Lower lobe of right lung (tissue), 2 donors: Measurements from ENCODE around the gene COIL. TPM values are rescaled to one million over a fixed set of nuclear protein-coding genes. Genes with fewer than 3 reads are reported as not detected.
A peak's percentile ranks its signal among the peaks of the same experiment; 100 is the strongest.

Source experiments
- ATAC-seq, 2 donors: fragments of 200-7000 bp; cut with Tn5 transposase; one replicate each; pipeline ENCODE4 v1.9.1; 2020 to 2022; ENCODE audit warnings: mild to moderate bottlenecking in 2 of 2, moderate library complexity in 2 of 2
- DNase-seq: peaks from one replicate; pipeline ENCODE4 v3.0.0-alpha.2; 2020
- H3K27ac ChIP-seq: fragments of 200-600 bp; one replicate; pipeline ENCODE4 v1.8.0; 2022
- H3K27me3 ChIP-seq: fragments of 200-600 bp; one replicate; pipeline ENCODE4 v1.8.0; 2022; ENCODE audit warnings: low read depth
- H3K36me3 ChIP-seq: fragments of 200-600 bp; one replicate; pipeline ENCODE4 v1.8.0; 2022; ENCODE audit warnings: mild to moderate bottlenecking
- H3K4me1 ChIP-seq: fragments of 200-600 bp; one replicate; pipeline ENCODE4 v1.8.0; 2022
- H3K4me3 ChIP-seq: fragments of 200-600 bp; one replicate; pipeline ENCODE4 v1.8.0; 2022; ENCODE audit warnings: mild to moderate bottlenecking
- H3K9me3 ChIP-seq: fragments of 200-600 bp; one replicate; pipeline ENCODE4 v1.8.0; 2022
- intact Hi-C: fragments of 100-400 bp; cut with DNase I; formaldehyde crosslinking; loops from one replicate; pipeline ENCODE4 v1.11.0; 2022
- total RNA-seq: library from RNA; stranded (reverse); fragmentation: NEBNext Ultra II Directional; extraction: Animal tissue kit (Norgen Biotek cat#: 25700); gene quantifications from one replicate; pipeline ENCODE4 v1.2.1, GENCODE V29; 2021
- TF ChIP-seq, protein P1 (sequence below): fragments of 200-600 bp; IDR thresholded peaks from one replicate; pipeline ENCODE4 v1.8.0; 2022; ENCODE audit warnings: antibody characterized with exemption, mild to moderate bottlenecking
- donor health status: DM: no; HTN: yes; CAD: no; lungs with severe emphysema.

COIL gene
- total RNA-seq, 1 donor from 2014 or later = 12.4 TPM

DNA sequence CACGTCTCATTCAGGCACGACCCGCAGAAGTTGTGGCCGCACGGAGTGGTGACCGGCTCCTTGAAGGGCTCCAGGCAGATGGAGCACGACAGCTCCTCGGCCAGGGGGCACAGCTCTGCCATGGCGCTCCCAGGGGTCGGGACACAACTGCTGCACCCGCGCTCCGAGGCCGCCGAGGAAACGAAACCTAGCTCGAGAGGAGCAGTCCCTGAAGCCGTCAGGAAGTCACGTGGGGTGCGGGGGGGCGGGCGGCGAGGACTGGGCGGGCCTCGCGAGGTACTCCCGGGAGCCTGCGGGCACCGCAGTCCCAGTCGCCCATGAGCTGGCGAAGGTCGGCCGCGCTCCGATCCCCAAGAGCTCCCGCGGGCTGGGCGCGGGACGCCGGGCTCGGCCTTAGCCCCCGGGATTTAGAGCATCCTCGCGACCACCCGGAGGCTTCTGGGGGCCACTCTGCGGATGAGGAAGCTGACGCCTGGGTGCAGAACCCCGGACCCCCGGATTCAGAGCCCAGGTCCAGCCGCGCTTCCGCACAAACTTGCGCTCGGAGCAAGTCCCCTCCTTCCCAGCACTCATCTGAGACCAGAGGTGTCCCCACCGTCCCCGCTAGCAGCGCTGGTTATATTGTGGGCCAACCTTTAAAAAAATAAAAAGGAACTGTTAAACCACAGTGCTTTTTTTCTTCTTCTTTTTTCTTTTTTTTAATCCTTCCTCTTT, 46.8 kb downstream of the COIL start, which contains the start of gene TRIM25:
Gene TRIM25 (minus strand): TSS at position 183 of the 714 bp plus-strand sequence. CDS start 61 bp downstream, at position 122.
- TF ChIP-seq, protein P1, sequence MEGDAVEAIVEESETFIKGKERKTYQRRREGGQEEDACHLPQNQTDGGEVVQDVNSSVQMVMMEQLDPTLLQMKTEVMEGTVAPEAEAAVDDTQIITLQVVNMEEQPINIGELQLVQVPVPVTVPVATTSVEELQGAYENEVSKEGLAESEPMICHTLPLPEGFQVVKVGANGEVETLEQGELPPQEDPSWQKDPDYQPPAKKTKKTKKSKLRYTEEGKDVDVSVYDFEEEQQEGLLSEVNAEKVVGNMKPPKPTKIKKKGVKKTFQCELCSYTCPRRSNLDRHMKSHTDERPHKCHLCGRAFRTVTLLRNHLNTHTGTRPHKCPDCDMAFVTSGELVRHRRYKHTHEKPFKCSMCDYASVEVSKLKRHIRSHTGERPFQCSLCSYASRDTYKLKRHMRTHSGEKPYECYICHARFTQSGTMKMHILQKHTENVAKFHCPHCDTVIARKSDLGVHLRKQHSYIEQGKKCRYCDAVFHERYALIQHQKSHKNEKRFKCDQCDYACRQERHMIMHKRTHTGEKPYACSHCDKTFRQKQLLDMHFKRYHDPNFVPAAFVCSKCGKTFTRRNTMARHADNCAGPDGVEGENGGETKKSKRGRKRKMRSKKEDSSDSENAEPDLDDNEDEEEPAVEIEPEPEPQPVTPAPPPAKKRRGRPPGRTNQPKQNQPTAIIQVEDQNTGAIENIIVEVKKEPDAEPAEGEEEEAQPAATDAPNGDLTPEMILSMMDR = no peak
- intact Hi-C loops = no loop called here
- peak within 1 kb of the TSS; percentile 96 for H3K4me3 ChIP-seq
- no peaks in the 10 kb centered on the region for H3K9me3 ChIP-seq
- ATAC-seq = peak; percentile 95 to 96
- DNase-seq = peak; percentile 96
- peak within 1 kb of the TSS; percentile 97 for H3K27ac ChIP-seq
- H3K4me1 ChIP-seq = peaks cover 53% of the 10 kb centered on the region
- no peaks in the 10 kb centered on the region for H3K36me3 ChIP-seq
- no peaks in the 10 kb centered on the region for H3K27me3 ChIP-seq

DNA sequence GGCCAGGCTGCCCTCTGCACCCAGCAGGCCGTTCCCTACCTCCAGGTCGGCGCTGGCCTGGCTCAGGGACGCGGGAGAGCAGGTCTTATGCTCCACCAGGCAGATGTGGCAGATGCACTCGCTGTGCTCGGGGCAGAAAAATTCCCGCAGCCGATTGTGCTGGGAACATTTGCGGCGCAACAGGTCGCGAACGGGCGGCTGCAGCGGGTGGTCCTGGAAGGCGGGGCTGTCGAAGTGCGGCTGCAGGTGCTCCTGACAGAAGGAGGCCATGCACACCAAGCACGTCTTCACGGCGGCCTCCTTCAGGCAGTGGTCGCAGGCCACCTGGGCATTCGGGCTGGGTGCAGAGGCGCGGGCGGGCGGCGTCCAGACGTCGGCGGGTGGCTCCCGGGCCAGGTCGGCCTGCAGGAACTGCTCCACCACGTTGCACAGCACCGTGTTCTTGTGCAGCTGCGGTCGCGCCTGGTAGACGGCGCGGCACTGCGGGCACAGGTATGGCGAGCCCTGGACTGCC, 47.4 kb downstream of the COIL start:
- Histone ChIP-seq H3K36me3 (peaks cover 2% of the 10 kb centered on the region), H3K4me1 (peaks cover 59% of the 10 kb centered on the region), H3K9me3 (no peaks in the 10 kb centered on the region), H3K27me3 (no peaks in the 10 kb centered on the region), H3K4me3 (peak overlapping the region; percentile 96), H3K27ac (peak overlapping the region; percentile 97)
- intact Hi-C loops = no loop called here
- ATAC-seq (peak; percentile 64 to 68), DNase-seq (no peak)
- TF ChIP-seq, protein P1 = no peak

DNA sequence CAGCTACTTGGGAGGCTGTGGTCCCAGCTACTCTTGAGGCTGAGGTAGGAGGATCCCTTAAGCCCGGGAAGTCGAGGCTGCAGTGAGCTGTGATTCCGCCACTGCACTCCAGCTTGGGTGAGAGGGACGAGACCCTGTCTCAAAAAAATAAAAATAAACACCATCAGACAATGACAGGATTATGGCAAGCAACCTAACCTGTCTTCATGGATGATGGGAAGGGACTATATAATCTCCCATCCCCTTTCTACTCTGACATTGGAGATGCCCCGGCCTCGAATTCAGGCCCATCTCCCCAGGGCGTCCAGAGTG, 47.9 kb downstream of the COIL start:
- intact Hi-C loops = no loop called here
- no peaks in the 10 kb centered on the region for H3K9me3 ChIP-seq
- peaks cover 6% of the 10 kb centered on the region for H3K36me3 ChIP-seq
- peaks cover 63% of the 10 kb centered on the region for H3K4me1 ChIP-seq
- DNase-seq (no peak), ATAC-seq (no peak)
- no peaks in the 10 kb centered on the region for H3K27me3 ChIP-seq
- TF ChIP-seq, protein P1 = no peak
- H3K27ac ChIP-seq = peak overlapping the region; percentile 97
- peak overlapping the region; percentile 96 for H3K4me3 ChIP-seq

DNA sequence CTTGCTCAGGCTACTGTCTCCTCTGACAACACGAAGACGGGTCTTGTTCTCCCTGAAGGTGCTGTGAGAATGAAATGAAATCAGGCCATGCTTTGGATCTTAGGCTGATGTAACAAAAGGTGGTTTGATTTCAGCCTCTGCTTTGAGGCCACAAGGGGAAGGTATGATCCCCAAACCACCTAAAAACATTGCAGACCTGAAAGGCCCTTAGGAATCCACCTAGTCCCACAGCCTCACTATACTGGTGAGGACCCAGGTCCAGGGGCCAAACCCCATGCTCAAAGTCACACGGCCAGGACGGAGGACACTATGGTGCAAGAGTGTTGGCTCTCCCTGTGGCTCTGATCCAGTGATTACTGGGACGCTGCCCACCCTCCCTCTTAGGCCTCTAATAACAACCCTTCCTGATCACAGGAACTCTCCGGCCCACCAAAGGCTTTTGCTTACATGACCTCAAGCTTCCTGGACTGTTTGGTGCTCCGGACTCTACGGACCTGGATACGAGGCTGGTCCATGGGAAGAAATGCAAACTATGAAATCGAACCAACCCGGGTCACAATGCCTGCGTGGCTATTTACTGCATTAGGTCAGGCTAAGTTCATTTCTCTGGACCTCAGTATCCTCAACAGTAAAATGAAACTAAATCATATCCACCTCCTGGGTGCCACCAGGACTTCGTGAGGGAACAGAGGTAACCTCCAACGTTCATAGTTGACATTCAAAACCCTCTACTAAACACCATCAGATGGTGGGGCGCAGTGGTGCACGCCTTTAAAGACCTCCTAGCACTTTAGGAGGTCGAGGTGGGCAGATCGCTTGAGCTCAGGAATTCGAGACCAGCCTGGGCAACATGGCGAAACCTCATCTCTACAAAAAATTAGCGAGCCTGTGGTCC, 48.5 kb downstream of the COIL start:
- peak overlapping the region; percentile 96 for H3K4me3 ChIP-seq
- H3K4me1 ChIP-seq = peaks cover 68% of the 10 kb centered on the region
- no peaks in the 10 kb centered on the region for H3K27me3 ChIP-seq
- ATAC-seq (no peak), DNase-seq (no peak)
- peaks cover 12% of the 10 kb centered on the region for H3K36me3 ChIP-seq
- H3K9me3 ChIP-seq = no peaks in the 10 kb centered on the region
- H3K27ac ChIP-seq = peak overlapping the region; percentile 97
- intact Hi-C loops = no loop called here
- TF ChIP-seq, protein P1 = no peak

DNA sequence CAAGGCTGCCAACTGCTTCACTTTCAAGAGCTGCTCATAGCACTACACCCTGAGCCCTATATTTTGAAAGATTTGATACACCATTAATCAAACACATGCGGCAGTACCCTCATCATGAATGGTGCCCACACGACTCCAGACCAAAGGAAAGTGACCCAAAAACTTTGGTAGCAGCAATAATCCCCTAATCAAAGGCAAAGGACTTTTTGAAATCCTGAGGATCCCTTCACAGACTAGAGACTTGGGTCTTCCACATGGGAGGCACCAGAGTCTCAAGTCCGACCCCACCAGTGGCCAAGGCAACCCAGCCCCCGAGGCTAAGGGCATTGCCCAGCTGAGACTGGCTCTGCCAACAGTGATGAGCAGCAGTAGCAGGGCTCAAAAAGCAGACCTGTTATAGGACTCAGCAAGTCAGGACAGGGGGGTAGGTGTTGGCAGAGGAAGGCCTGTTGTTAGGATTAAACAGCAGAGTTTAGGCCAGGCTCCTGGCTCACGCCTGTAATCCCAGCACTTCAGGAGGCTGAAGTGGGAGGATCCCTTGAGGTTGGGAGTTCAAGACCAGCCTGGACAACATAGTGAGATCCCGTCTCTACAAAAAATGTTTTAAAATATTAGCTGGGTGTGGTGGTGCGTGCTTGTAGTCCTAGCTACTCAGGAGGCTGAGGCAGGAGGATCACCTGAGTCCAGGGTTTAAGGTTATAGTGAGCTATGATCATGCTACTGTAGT, 50.2 kb downstream of the COIL start:
- H3K27ac ChIP-seq = peak overlapping the region; percentile 71
- TF ChIP-seq, protein P1 = no peak
- no peaks in the 10 kb centered on the region for H3K27me3 ChIP-seq
- peaks cover 64% of the 10 kb centered on the region for H3K4me1 ChIP-seq
- intact Hi-C loops = no loop called here
- no peaks in the 10 kb centered on the region for H3K9me3 ChIP-seq
- DNase-seq (no peak), ATAC-seq (no peak)
- peaks cover 29% of the 10 kb centered on the region for H3K36me3 ChIP-seq
- peak overlapping the region; percentile 96 for H3K4me3 ChIP-seq
